Measurements from ENCODE around the gene RASGRP4. TPM values are rescaled to one million over a fixed set of nuclear protein-coding genes. Genes with fewer than 3 reads are reported as not detected.

The RASGRP4 gene
- total RNA-seq, 1 experiment from 2014 or later = not detected

DNA sequence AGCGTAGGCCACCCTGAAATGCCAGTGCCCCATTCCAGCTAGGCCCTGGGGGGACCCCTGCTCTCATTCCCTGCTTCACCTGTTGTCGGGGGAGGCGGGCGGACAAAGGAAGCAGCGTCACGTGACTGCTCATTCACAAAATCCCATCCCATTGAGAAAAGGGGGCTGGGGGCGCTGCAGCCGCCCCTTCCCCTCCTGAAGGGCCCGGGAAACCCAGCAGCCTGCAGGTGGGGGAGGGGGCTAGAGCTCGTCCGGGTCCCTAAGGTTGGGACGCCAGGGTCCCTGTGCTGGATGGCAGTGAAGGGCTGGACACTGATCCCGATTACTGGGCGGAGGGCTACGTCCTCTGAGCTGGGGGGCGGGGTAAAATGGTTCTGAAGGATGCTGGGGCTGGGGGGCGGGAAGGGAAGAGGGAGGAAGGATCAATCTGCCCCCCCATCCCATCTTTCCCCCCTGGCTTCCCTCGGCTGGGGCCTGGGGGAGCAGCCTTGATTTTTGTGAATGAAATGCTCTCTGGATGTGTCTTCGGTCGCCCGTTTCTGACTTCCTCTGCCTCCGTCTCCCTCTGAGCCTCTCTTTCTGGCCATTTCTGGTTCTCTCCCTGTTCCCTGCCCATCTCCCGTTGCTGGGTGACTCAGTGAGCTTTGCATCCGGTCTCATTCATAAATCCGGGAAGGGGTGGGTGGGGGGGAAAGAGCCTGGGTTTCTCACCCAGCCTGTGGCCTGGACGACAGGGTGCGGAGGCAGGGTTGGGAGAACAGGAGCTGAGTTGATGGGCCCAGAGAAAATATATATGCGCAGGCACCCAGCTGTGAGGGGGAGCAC, 36.7 kb downstream of the RASGRP4 start:
- Histone ChIP-seq H3K36me3 (ENCODE audit: low read depth) (no peaks in the 10 kb centered on the region), H3K9me2 (ENCODE audit: insufficient read depth) (no peaks in the 10 kb centered on the region), H4K20me1 (ENCODE audit: insufficient read depth) (no peaks in the 10 kb centered on the region), H3K4me2 (peak overlapping the region; percentile 81), H3K4me3 (peak overlapping the region; percentile 71), H3K27ac (no peak overlapping the region), H3K79me2 (ENCODE audit: low read depth) (no peaks in the 10 kb centered on the region), H3K4me1 (replicated peaks; ENCODE audit: insufficient read depth) (peaks cover 8% of the 10 kb centered on the region; the same call in 1 of the 2 replicates), H3K27me3 (ENCODE audit: insufficient read depth, low read depth) (no peaks in the 10 kb centered on the region), H3F3A (ENCODE audit: insufficient read depth, low read depth) (peaks cover 22% of the 10 kb centered on the region; the same call in 1 of the 2 replicates), H3K9me3 (ENCODE audit: insufficient read depth, low read depth) (no peaks in the 10 kb centered on the region), H2AFZ (peak overlapping the region; percentile 66; the same call in 1 of the 2 replicates)
- intact Hi-C loops (cut with micrococcal nuclease; ENCODE audit: unreplicated experiment) = loop anchor here (5.0 to 10.0 kb wide), 2 partner anchors 157 to 485 kb away; partner anchors contain the start of genes SIPA1L3 and WDR87
- no peak for TF ChIP-seq EZH2 (IDR thresholded peaks at IDR 0.05; ENCODE audit: low read depth)
- TF ChIP-seq, protein P1, sequence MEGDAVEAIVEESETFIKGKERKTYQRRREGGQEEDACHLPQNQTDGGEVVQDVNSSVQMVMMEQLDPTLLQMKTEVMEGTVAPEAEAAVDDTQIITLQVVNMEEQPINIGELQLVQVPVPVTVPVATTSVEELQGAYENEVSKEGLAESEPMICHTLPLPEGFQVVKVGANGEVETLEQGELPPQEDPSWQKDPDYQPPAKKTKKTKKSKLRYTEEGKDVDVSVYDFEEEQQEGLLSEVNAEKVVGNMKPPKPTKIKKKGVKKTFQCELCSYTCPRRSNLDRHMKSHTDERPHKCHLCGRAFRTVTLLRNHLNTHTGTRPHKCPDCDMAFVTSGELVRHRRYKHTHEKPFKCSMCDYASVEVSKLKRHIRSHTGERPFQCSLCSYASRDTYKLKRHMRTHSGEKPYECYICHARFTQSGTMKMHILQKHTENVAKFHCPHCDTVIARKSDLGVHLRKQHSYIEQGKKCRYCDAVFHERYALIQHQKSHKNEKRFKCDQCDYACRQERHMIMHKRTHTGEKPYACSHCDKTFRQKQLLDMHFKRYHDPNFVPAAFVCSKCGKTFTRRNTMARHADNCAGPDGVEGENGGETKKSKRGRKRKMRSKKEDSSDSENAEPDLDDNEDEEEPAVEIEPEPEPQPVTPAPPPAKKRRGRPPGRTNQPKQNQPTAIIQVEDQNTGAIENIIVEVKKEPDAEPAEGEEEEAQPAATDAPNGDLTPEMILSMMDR (conservative IDR thresholded peaks at IDR 0.05) = no peak
- no TSS peak for BruUV-seq (replicated peaks)
- peak in 1 of 2 experiments; percentile 23 for DNase-seq
- ChIA-PET POLR2A (ENCODE audit: unreplicated experiment) (interaction anchor here (0.5 to 0.9 kb wide), 4 partner anchors 15 to 484 kb away, joined by 3 to 10 read pairs (median 4); partner anchors contain the start of gene PSMD8), CTCF (interaction anchor here (0.5 to 3.0 kb wide), 2 partner anchors 13 to 410 kb away, joined by 3 to 29 read pairs; partner anchors contain the start of gene FAM98C)

DNA sequence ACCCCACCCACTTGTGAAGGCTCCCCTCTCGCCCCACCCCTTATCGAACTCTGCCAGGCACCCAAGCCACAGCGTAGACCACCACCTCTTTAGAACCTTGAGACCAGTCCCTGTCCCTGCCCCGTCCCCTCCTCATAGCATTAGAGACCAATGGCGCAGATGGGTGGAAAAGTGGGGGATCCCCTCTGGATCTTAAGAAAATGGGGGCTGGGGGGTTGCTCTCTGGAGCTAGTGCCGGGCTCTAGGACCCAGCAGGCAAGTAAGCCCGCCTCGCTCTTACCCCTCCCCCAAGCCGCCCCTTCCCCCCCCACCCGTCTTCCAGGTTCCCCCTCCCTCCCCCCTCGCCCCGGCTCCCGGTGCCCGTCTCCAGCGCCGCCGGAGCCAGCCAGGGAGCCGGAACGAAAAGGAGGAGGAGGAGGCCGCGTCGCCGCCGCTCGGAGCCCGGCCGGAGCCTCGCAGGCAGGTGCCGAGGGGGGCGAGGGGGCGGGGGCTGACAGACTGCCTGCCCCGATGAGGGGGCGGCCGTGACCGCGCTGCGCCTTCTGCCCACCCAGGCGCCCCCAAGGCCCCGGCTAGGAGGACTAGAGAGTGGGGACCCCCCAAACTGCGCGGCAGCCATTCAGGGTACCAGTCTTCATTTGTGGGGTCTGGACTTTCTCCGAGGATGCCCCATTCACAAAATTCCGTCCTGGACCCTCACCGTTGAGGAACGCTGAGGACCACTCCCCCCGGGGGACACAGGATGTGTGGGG, 37.5 kb downstream of the RASGRP4 start, which contains the start of gene SPRED3:
Gene SPRED3 (plus strand): TSS at position 349 of the 752 bp plus-strand sequence. CDS start 1,606 bp downstream, outside the sequence.
- Histone ChIP-seq H3K4me3 (peak within 1 kb of the TSS; percentile 71), H3K27ac (peak within 1 kb of the TSS; percentile 36; the same call in 1 of the 2 replicates), H3K4me2 (peak within 1 kb of the TSS; percentile 81), H3K9me3 (ENCODE audit: insufficient read depth, low read depth) (no peaks in the 10 kb centered on the region), H2AFZ (peak within 1 kb of the TSS; percentile 83), H4K20me1 (ENCODE audit: insufficient read depth) (no peaks in the 10 kb centered on the region), H3K9me2 (ENCODE audit: insufficient read depth) (no peaks in the 10 kb centered on the region), H3K4me1 (replicated peaks; ENCODE audit: insufficient read depth) (peaks cover 8% of the 10 kb centered on the region; the same call in 1 of the 2 replicates), H3K27me3 (ENCODE audit: insufficient read depth, low read depth) (no peaks in the 10 kb centered on the region), H3K79me2 (ENCODE audit: low read depth) (no peaks in the 10 kb centered on the region), H3F3A (ENCODE audit: insufficient read depth, low read depth) (peaks cover 26% of the 10 kb centered on the region; the same call in 1 of the 2 replicates), H3K36me3 (ENCODE audit: low read depth) (no peaks in the 10 kb centered on the region)
- POLR2A ChIA-PET (ENCODE audit: unreplicated experiment) = interaction anchor here (0.6 to 1.5 kb wide), 8 partner anchors 14 to 1047 kb away, joined by 3 to 34 read pairs (median 10); partner anchors contain the start of genes ACTN4, FAM98C, PSMD8 and RPS16
- CTCF ChIA-PET = interaction anchor here (0.6 to 3.0 kb wide), 5 partner anchors 14 to 486 kb away, joined by 3 to 29 read pairs (median 8); partner anchors contain the start of genes C19orf33 and FAM98C
- TF ChIP-seq EZH2 (IDR thresholded peaks at IDR 0.05; ENCODE audit: low read depth) = no peak
- TF ChIP-seq, protein P1 (conservative IDR thresholded peaks at IDR 0.05) = no peak
- no peak for DNase-seq
- intact Hi-C loops (cut with micrococcal nuclease; ENCODE audit: unreplicated experiment) = loop anchor here (1.0 to 10.0 kb wide), 3 partner anchors 14 to 484 kb away; partner anchors contain the start of genes PSMD8, SIPA1L3 and WDR87
- TSS peak; percentile 30 for BruUV-seq (replicated peaks)
